ENCODE data around the gene CD74. TPM values are rescaled to one million over a fixed set of nuclear protein-coding genes. Genes with fewer than 3 reads are reported as not detected.
A peak's percentile ranks its signal among the peaks of the same experiment; 100 is the strongest.

Gene CD74
- polyA plus RNA-seq, 2 of the 4 experiments (the other 2 are of a cell fraction): not detected

DNA sequence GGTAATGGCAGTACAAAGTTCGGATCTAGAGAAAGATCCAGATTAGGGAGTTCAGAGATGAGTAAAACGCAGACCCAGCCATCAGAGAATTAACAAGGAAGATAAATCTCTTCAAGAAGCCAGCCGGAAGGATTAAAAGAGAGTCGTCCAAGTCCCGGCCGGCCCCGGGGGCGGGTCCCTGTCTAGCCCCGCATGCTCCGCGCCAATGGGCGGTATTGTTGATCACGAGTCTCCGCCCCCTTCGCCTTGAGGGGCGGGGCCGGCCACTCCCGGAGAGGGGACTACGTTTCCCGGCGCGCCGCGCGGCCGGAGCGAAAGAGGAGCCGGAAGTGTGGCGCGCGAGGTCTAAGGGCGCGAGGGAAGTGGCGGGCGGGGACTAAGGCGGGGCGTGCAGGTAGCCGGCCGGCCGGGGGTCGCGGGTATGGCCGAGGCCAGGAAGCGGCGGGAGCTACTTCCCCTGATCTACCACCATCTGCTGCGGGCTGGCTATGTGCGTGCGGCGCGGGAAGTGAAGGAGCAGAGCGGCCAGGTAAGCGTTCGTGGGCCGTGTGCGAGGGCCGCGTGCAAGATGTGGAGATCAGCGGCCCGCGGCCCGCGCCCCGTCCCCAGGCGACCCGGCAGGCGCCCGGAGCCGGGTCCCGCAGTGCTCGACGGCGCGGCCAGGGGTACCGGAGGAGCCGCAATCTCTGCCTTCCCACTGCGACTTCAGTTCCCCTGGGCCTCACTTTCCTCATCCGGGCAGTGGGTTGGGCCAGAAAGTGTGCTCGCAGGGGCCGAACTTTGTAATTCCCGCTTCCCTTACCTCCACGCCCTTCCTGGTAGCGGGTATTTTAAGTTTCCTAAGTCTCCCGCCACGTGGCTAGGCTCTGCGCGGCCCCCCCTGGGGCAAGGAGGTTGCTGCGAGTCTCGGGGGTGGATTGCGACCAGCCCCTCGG lies 55.1 kb downstream of the CD74 start, which contains the start of gene TCOF1 (continued):
- TF ChIP-seq, protein P1, sequence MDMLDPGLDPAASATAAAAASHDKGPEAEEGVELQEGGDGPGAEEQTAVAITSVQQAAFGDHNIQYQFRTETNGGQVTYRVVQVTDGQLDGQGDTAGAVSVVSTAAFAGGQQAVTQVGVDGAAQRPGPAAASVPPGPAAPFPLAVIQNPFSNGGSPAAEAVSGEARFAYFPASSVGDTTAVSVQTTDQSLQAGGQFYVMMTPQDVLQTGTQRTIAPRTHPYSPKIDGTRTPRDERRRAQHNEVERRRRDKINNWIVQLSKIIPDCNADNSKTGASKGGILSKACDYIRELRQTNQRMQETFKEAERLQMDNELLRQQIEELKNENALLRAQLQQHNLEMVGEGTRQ (IDR thresholded peaks at IDR 0.05): peak; percentile 27; the same call in 1 of the 2 replicates
- TF ChIP-seq KDM5A (IDR thresholded peaks at IDR 0.05) (peak; percentile 47; the same call in 1 of the 2 replicates), JUN (IDR thresholded peaks at IDR 0.05) (peak in 1 of 2 experiments; percentile 73; a peak in 2 of 5 replicates), PHF8 (IDR thresholded peaks at IDR 0.05; ENCODE audit: borderline replicate concordance, low read depth) (peak; percentile 87), ESRRA (IDR thresholded peaks at IDR 0.05; ENCODE audit: borderline replicate concordance, low read length) (no peak), CBX2 (IDR thresholded peaks at IDR 0.05; ENCODE audit: borderline replicate concordance, low read depth) (no peak), HOXB5 (CRISPR knock-in tag; IDR thresholded peaks at IDR 0.05) (no peak)

DNA sequence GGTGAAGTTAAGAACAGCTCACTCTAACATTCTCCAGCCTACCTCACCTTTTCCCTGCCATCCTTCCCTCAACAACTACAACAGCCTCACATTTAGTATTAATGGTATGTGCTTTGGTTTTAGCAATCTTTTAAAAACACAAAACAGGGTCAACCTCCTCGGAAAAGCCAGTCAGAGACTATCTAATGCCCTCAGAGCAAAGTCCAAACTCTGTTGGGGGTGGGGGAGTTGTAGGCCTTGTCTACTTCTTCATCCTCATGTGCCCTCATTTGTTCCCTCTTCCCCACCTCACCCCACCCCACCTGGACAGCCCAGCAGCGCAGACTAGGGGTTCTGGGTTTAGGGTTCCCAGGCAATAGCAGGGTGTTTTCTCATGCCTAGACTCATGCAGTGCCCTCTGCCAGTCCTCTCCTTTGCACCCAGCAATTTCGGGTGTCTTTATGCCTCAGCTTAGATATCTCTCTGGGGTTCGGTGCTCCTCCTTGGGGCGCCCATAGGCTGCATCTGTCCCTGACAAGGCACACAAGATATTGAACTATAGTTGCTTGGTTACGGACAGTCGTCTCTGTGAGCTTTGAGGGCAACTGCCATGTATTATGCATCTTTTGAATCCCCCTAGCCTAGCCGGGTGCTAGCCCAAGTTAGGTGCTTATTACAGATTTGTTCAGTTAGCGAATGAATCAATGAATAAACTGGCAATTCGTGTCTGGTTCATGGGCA lies 56.0 kb downstream of the CD74 start:
- POLR2A ChIA-PET: no interaction called here
- TF ChIP-seq, protein P2, sequence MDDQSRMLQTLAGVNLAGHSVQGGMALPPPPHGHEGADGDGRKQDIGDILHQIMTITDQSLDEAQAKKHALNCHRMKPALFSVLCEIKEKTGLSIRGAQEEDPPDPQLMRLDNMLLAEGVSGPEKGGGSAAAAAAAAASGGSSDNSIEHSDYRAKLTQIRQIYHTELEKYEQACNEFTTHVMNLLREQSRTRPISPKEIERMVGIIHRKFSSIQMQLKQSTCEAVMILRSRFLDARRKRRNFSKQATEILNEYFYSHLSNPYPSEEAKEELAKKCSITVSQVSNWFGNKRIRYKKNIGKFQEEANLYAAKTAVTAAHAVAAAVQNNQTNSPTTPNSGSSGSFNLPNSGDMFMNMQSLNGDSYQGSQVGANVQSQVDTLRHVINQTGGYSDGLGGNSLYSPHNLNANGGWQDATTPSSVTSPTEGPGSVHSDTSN (IDR thresholded peaks at IDR 0.05): no peak
- no peak for TF ChIP-seq ESRRA (IDR thresholded peaks at IDR 0.05; ENCODE audit: borderline replicate concordance, low read length)
- TF ChIP-seq RARB (CRISPR knock-in tag; IDR thresholded peaks at IDR 0.05): no peak
- TF ChIP-seq, protein P3, sequence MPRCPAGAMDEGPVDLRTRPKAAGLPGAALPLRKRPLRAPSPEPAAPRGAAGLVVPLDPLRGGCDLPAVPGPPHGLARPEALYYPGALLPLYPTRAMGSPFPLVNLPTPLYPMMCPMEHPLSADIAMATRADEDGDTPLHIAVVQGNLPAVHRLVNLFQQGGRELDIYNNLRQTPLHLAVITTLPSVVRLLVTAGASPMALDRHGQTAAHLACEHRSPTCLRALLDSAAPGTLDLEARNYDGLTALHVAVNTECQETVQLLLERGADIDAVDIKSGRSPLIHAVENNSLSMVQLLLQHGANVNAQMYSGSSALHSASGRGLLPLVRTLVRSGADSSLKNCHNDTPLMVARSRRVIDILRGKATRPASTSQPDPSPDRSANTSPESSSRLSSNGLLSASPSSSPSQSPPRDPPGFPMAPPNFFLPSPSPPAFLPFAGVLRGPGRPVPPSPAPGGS (IDR thresholded peaks at IDR 0.05): no peak
- no peak for TF ChIP-seq CBX8 (IDR thresholded peaks at IDR 0.05)
- no peak for TF ChIP-seq NFE2L2 (conservative IDR thresholded peaks at IDR 0.05; ENCODE audit: low read length)
- TF ChIP-seq, protein P4, sequence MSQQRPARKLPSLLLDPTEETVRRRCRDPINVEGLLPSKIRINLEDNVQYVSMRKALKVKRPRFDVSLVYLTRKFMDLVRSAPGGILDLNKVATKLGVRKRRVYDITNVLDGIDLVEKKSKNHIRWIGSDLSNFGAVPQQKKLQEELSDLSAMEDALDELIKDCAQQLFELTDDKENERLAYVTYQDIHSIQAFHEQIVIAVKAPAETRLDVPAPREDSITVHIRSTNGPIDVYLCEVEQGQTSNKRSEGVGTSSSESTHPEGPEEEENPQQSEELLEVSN (IDR thresholded peaks at IDR 0.05; ENCODE audit: borderline replicate concordance, low read depth): no peak
- no peak for TF ChIP-seq PHF8 (IDR thresholded peaks at IDR 0.05; ENCODE audit: borderline replicate concordance, low read depth)
- DNase-seq (ENCODE audit: low read depth in 1 of 2, low spot score in 1 of 2): no peak
- Histone ChIP-seq H3K4me3 (peak overlapping the region; percentile 88; the same call in 2 of the 3 replicates), H3K4me2 (peak overlapping the region; percentile 74), H3K4me1 (peaks cover 17% of the 10 kb centered on the region), H3K27ac (peak overlapping the region; percentile 55 to 69), H3K9me3 (no peaks in the 10 kb centered on the region)
- ATAC-seq: no peak
- FAIRE-seq: no peak
- CTCF ChIA-PET: interaction anchor here (0.6 to 1.5 kb wide), 7 partner anchors 13 to 283 kb away, joined by 3 to 6 read pairs (median 3); no protein-coding TSS in a partner anchor
- 74% methylated on average over 10 of the region's 10 CpGs for WGBS (ENCODE audit: missing lambda C conversion rate)

DNA sequence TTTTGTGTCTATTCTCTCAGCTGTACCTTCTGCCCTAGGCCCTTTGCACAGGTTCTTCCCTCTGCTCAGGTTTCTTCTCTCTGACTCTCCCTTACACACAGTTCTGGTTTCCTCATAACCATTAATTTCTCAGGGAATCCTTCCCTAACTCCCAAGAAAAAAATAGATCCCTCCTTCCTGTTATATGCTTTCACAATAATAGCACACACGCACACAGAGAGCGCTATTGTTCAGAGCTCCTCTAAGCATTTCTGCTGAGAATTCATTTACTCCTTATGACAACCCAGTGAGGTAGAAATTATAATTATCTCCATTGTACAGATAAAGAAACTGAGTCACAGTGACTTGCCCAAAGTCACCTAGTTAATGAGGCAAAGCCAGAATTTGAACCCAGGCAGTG lies 56.9 kb downstream of the CD74 start:
- peaks cover 21% of the 10 kb centered on the region for H3K4me1 ChIP-seq
- CTCF ChIA-PET: interaction anchor here (0.9 to 1.6 kb wide), 5 partner anchors 12 to 138 kb away, joined by 3 to 7 read pairs (median 4); no protein-coding TSS in a partner anchor
- TF ChIP-seq, protein P4 (IDR thresholded peaks at IDR 0.05; ENCODE audit: borderline replicate concordance, low read depth): no peak
- TF ChIP-seq FOXS1 (CRISPR knock-in tag; IDR thresholded peaks at IDR 0.05) (no peak), GATA3 (IDR thresholded peaks at IDR 0.05; ENCODE audit: borderline replicate concordance) (no peak), ESRRA (IDR thresholded peaks at IDR 0.05; ENCODE audit: borderline replicate concordance, low read length) (no peak), HOXB13 (CRISPR knock-in tag; IDR thresholded peaks at IDR 0.05; ENCODE audit: low read depth) (no peak), CBX8 (IDR thresholded peaks at IDR 0.05) (no peak), NPAS2 (CRISPR knock-in tag; IDR thresholded peaks at IDR 0.05; ENCODE audit: borderline replicate concordance) (no peak), BHLHE40 (IDR thresholded peaks at IDR 0.05; ENCODE audit: low read depth, low read length) (no peak), ZSCAN20 (CRISPR knock-in tag; IDR thresholded peaks at IDR 0.05) (no peak), TFCP2L1 (CRISPR knock-in tag; IDR thresholded peaks at IDR 0.05) (no peak)
- TF ChIP-seq, protein P5, sequence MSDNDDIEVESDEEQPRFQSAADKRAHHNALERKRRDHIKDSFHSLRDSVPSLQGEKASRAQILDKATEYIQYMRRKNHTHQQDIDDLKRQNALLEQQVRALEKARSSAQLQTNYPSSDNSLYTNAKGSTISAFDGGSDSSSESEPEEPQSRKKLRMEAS (IDR thresholded peaks at IDR 0.05): no peak
- TF ChIP-seq, protein P1 (IDR thresholded peaks at IDR 0.05): no peak
- FAIRE-seq: no peak
- WGBS (ENCODE audit: missing lambda C conversion rate): 92% methylated on average over 2 of the region's 2 CpGs
- ATAC-seq: no peak
- no peak for DNase-seq (ENCODE audit: low read depth in 1 of 2, low spot score in 1 of 2)
- no peak overlapping the region for H3K4me3 ChIP-seq
- H3K9me3 ChIP-seq: no peaks in the 10 kb centered on the region
- no peak overlapping the region for H3K4me2 ChIP-seq
- no peak overlapping the region for H3K27ac ChIP-seq
- POLR2A ChIA-PET: no interaction called here

All from A549 (cell line).